Breast epithelium (tissue), 4 donors: ENCODE results near the gene ANKK1. TPM values are rescaled to one million over a fixed set of nuclear protein-coding genes. Genes with fewer than 3 reads are reported as not detected.

ENCODE experiments used
- DNase-seq, 2 donors: peaks; one replicate each; pipeline ENCODE4 v3.0.0-alpha.2; 2019; ENCODE audit warnings: low spot score in 2 of 2
- H3K27ac ChIP-seq, 2 donors: fragments of 200-600 bp; sonication (generic) in 1 of 2; one replicate each; pipeline ENCODE4 v1.5.1; 2016 to 2019; ENCODE audit warnings: mild to moderate bottlenecking in 1 of 2
- H3K27me3 ChIP-seq, 2 donors: fragments of 200-600 bp; sonication (generic) in 1 of 2; one replicate each; pipeline versions ENCODE4 v1.5.1 to v1.6.0; 2017 to 2019; ENCODE audit warnings: control low read depth in 1 of 2, mild to moderate bottlenecking in 1 of 2
- H3K36me3 ChIP-seq: fragments of 200-600 bp; one replicate; pipeline ENCODE4 v1.5.1; 2019
- H3K4me1 ChIP-seq, 2 donors: fragments of 200-600 bp; sonication (generic); one replicate each; pipeline ENCODE4 v1.5.1; 2016 to 2019; ENCODE audit warnings: control low read depth in 1 of 2
- H3K4me3 ChIP-seq, 3 donors: fragments of 200-600 bp; sonication (generic); 1 replicate in 2 of 3; 2 replicates in 1 of 3; pipeline ENCODE4 v1.5.1; 2016 to 2019; ENCODE audit warnings: mild to moderate bottlenecking in 3 of 3, moderate library complexity in 2 of 3
- H3K9me3 ChIP-seq, 2 donors: fragments of 200-600 bp; sonication (generic) in 1 of 2; one replicate each; pipeline ENCODE4 v1.5.1; 2016 to 2019; ENCODE audit warnings: control low read depth in 1 of 2
- CTCF ChIP-seq, 3 donors: fragments of 450-650 bp; IDR thresholded peaks; one replicate each; pipeline ENCODE4 v1.5.1; 2016 to 2017; ENCODE audit warnings: antibody characterized with exemption in 3 of 3, mild to moderate bottlenecking in 3 of 3, moderate library complexity in 3 of 3
- POLR2A ChIP-seq: fragments of 450-650 bp; IDR thresholded peaks from one replicate; pipeline ENCODE4 v1.6.1; 2016; ENCODE audit warnings: antibody characterized with exemption, mild to moderate bottlenecking, moderate library complexity
- POLR2AphosphoS5 ChIP-seq, 3 donors: sonication (generic); formaldehyde crosslinking; IDR thresholded peaks; one replicate each; pipeline ENCODE4 v1.6.1; 2017; ENCODE audit warnings: antibody characterized with exemption in 3 of 3
- intact Hi-C: fragments of 100-400 bp; cut with DNase I; formaldehyde crosslinking; loops from one replicate; pipeline ENCODE4 v1.15.1; 2023; ENCODE audit warnings: low total_unique reads
- total RNA-seq, 3 donors: library from RNA; depleted of rRNA; stranded (reverse); fragments of >200 nt; gene quantifications; one replicate each; pipeline ENCODE4 v1.1.0, GENCODE V29; 2016

The ANKK1 gene
- total RNA-seq, 3 donors from 2014 or later, result 1.4 to 3.4 (median 1.6) TPM

- Histone ChIP-seq H3K9me3 (no peaks in the 10 kb centered on the region), H3K4me3 (no peak overlapping the region), H3K4me1 (no peaks in the 10 kb centered on the region), H3K36me3 (no peaks in the 10 kb centered on the region), H3K27ac (no peak overlapping the region), H3K27me3 (no peaks in the 10 kb centered on the region)
- intact Hi-C loops, result no loop called here
- DNase-seq, result no peak
- no peak for TF ChIP-seq CTCF (IDR thresholded peaks at IDR 0.05)
- TF ChIP-seq POLR2A, result no peak
- no peak for TF ChIP-seq POLR2AphosphoS5 (IDR thresholded peaks at IDR 0.05)
Observed at GRCh38 chr11:113376156-113376555, 11.4 kb upstream of the ANKK1 start.

DNA sequence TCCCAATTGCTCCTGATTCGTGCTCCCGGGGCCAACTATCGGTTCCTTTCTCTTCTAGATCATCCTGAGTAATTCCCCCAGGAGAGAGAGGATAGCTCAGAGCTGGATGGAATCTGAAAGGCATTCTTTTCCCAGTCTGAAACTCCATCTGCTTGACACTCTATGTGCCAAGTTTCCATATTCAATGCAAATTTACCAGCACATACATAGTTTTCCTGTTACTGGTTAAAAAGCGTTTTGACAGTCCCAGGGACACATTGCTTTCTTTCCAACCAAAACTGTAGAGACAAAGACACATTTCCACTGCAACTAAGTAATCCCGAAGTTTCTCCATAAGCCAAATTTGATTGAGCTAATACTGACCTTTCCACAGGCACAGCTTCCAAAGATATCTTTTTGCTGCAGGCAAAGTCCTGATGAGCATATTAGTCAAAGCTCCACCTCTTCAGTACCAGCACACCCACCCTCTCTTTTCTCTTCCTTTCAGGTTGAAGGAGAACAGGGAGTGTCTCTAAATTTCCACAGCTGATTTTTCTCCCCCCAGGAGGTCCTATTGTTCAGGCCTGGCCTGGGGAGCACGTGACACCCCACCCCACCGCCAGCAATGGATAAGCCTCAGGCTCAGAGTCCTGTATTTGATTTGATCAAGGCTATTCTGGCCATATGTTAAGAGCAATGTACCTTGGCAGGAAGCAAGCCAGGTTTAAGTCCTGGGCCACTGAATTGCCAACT lies 9.7 kb upstream of the ANKK1 start:
- Histone ChIP-seq H3K27ac (no peak overlapping the region), H3K36me3 (no peaks in the 10 kb centered on the region), H3K9me3 (no peaks in the 10 kb centered on the region), H3K4me3 (no peak overlapping the region), H3K4me1 (no peaks in the 10 kb centered on the region), H3K27me3 (no peaks in the 10 kb centered on the region)
- DNase-seq, result no peak
- no peak for TF ChIP-seq POLR2A
- TF ChIP-seq POLR2AphosphoS5 (IDR thresholded peaks at IDR 0.05), result no peak
- TF ChIP-seq CTCF (IDR thresholded peaks at IDR 0.05), result no peak
- intact Hi-C loops, result no loop called here

DNA sequence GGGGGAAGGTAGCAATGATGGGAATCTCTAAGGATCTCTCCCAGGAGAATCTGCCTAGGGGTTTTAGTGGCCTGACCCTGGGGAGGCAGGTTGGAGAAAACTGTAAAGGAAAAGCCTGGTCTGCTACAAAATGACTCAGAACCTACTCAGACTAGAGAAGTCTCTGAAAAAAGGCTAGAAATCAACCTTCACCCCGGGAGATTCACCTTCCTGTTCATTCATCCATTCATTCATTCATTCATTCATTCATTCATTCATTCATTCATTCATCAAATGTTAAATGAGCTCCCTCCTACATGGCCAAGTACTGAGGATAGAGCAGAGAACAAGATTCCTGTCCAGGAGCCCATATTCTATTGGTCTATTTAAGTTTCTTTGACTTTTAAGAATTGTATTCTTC lies 8.9 kb upstream of the ANKK1 start:
- H3K36me3 ChIP-seq, result no peaks in the 10 kb centered on the region
- intact Hi-C loops, result no loop called here
- H3K9me3 ChIP-seq, result no peaks in the 10 kb centered on the region
- no peak overlapping the region for H3K4me3 ChIP-seq
- DNase-seq, result no peak
- TF ChIP-seq POLR2AphosphoS5 (IDR thresholded peaks at IDR 0.05) (no peak), POLR2A (no peak), CTCF (IDR thresholded peaks at IDR 0.05) (no peak)
- no peaks in the 10 kb centered on the region for H3K27me3 ChIP-seq
- no peak overlapping the region for H3K27ac ChIP-seq
- H3K4me1 ChIP-seq, result no peaks in the 10 kb centered on the region

DNA sequence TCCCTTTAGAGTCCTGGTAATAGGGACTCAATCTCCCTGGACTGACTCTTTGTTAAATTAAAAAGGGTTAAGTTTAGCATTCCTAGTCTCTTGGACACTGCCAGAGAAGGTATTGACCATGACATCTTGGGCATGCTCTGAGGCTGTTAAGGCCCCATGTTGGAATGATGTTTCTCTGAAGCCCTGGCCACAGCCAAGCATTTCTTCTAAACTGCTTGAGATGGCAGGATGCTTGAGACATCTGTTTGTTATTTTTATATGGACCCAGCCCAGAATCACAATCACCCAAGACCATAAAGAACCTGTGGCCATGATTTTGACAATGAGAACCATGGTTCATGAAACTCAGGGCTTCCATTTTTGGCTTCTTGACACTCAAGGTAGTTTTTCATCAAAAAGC lies 5.5 kb upstream of the ANKK1 start:
- Histone ChIP-seq H3K4me3 (no peak overlapping the region), H3K9me3 (no peaks in the 10 kb centered on the region), H3K27ac (no peak overlapping the region), H3K36me3 (no peaks in the 10 kb centered on the region), H3K27me3 (no peaks in the 10 kb centered on the region), H3K4me1 (no peaks in the 10 kb centered on the region)
- TF ChIP-seq CTCF (IDR thresholded peaks at IDR 0.05) (no peak), POLR2AphosphoS5 (IDR thresholded peaks at IDR 0.05) (no peak), POLR2A (no peak)
- intact Hi-C loops, result no loop called here
- no peak for DNase-seq

DNA sequence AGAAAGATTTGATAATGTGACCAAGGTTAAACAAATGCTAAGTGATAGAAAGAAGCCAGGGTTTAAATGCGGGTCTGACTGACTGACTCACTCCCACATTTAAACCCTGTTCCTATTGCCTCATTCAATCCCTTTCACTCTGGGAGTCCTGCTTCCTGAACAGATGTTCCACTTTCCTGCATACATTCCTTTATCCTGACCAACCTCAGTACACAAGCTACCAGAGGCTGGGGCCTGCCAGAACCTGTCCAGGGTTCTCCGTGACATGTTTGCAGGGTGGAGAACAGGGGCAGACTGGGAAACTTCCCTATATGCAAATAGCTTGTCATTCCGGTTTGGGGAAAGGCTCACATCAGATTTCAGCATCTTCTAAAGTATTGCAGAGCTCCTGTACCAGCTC lies 3.0 kb upstream of the ANKK1 start:
- TF ChIP-seq POLR2AphosphoS5 (IDR thresholded peaks at IDR 0.05) (peak in 1 of 3 donors; percentile 51), CTCF (IDR thresholded peaks at IDR 0.05) (no peak), POLR2A (no peak)
- Histone ChIP-seq H3K27me3 (peaks cover 0 to 11% of the 10 kb centered on the region in 2 donors), H3K27ac (peak overlapping the region; percentile 56 to 73), H3K4me3 (no peak overlapping the region), H3K36me3 (no peaks in the 10 kb centered on the region), H3K9me3 (no peaks in the 10 kb centered on the region), H3K4me1 (no peaks in the 10 kb centered on the region)
- intact Hi-C loops, result no loop called here
- peak in 1 of 2 donors; percentile 93 for DNase-seq
